K562 (cell line): ENCODE data around the gene SPTBN5. TPM values are rescaled to one million over a fixed set of nuclear protein-coding genes. Genes with fewer than 3 reads are reported as not detected.

Source experiments
- ATAC-seq: fragments of 200-7000 bp; cut with Tn5 transposase; 3 replicates; pipeline ENCODE4 v1.9.1; 2020; ENCODE audit warnings: moderate library complexity
- BruUV-seq: library from RNA; stranded (reverse); fragments of 400-500 nt; replicated peaks from 2 replicates; lab custom pipeline; 2021; lab: Mats Ljungman, UMichigan
- CTCF ChIA-PET: fragments of 300-600 bp; formaldehyde crosslinking; extraction: SDS; loops from one replicate; lab custom pipeline; 2021; ENCODE audit warnings: low intra/inter-chr PET ratio; lab: Yijun Ruan, JAX
- POLR2A ChIA-PET: fragments of 300-600, 350-650 bp; sonication (Branson Sonifier 250); formaldehyde crosslinking; extraction: SDS; loops from one replicate; lab custom pipeline; 2021; ENCODE audit warnings: antibody characterized with exemption, inconsistent platforms; lab: Yijun Ruan, JAX
- DNase-seq, 4 experiments: peaks; one replicate each; pipeline versions ENCODE4 v3.0.0 to v3.0.0-alpha.2; 2011 to 2018; ENCODE audit warnings: low spot score in 3 of 4, mixed read lengths in 3 of 4; ENCODE audit errors: extremely low read depth in 1 of 4
- FAIRE-seq: peaks from 2 replicates; lab custom pipeline; 2011; peaks lifted over from hg19 to GRCh38; lab: Jason Lieb, UNC
- H2AFZ ChIP-seq: 2 replicates; pipeline ENCODE4 v1.6.0; 2011; ENCODE audit warnings: low read depth, low read length, control low read depth, inconsistent platforms
- H3K27ac ChIP-seq: fragments of 200-600 bp; 3 replicates; pipeline ENCODE4 v1.8.0; 2011; ENCODE audit warnings: low read depth, mild to moderate bottlenecking, control low read depth, inconsistent platforms, low read length, moderate library complexity, mixed read lengths; ENCODE audit errors: extremely low read depth
- H3K27me3 ChIP-seq, 2 experiments: fragments of 300-600 bp in 1 of 2; 2 replicates in 1 of 2; 3 replicates in 1 of 2; pipeline versions ENCODE4 v1.6.0 to v1.8.0; 2011; ENCODE audit warnings: inconsistent platforms in 2 of 2, low read length in 2 of 2, mild to moderate bottlenecking in 1 of 2, mixed read lengths in 1 of 2, moderate library complexity in 1 of 2; ENCODE audit not compliant: control insufficient read depth in 2 of 2, insufficient read depth in 2 of 2
- H3K36me3 ChIP-seq: fragments of 300-600 bp; 3 replicates; pipeline ENCODE4 v1.8.0; 2011; ENCODE audit warnings: mild to moderate bottlenecking, low read length, inconsistent platforms; ENCODE audit not compliant: control insufficient read depth, insufficient read depth
- H3K4me1 ChIP-seq, 2 experiments: fragments of 200-600 bp in 1 of 2; replicated peaks in 1 of 2; 2 replicates in 1 of 2; 3 replicates in 1 of 2; pipeline versions ENCODE4 v1.5.1 to v1.8.0; 2011; ENCODE audit warnings: inconsistent platforms in 2 of 2, low read length in 2 of 2, mild to moderate bottlenecking in 1 of 2, mixed read lengths in 1 of 2, moderate library complexity in 1 of 2; ENCODE audit not compliant: control insufficient read depth in 2 of 2, insufficient read depth in 2 of 2
- H3K4me2 ChIP-seq: 2 replicates; pipeline ENCODE4 v1.6.1; 2011; ENCODE audit warnings: low read length, control low read depth, inconsistent platforms, mixed read lengths; ENCODE audit not compliant: insufficient read depth
- H3K4me3 ChIP-seq: fragments of 200-600 bp; sonication (generic), shearing (Covaris generic); 2 replicates; pipeline ENCODE4 v1.5.1; 2016; ENCODE audit warnings: control low read depth, inconsistent platforms
- H3K79me2 ChIP-seq: fragments of 200-600 bp; 3 replicates; pipeline ENCODE4 v1.8.0; 2011; ENCODE audit warnings: low read length, inconsistent platforms; ENCODE audit not compliant: control insufficient read depth, insufficient read depth
- H3K9ac ChIP-seq, 2 experiments: 2 replicates each; pipeline versions ENCODE4 v1.6.0 to v1.6.1; 2011; ENCODE audit warnings: low read depth in 2 of 2, low read length in 2 of 2, control low read depth in 1 of 2, inconsistent platforms in 1 of 2, mild to moderate bottlenecking in 1 of 2, mixed read lengths in 1 of 2; ENCODE audit not compliant: insufficient read depth in 1 of 2
- H3K9me1 ChIP-seq: one replicate; pipeline ENCODE4 v1.6.0; 2011; ENCODE audit warnings: inconsistent platforms, mild to moderate bottlenecking, low read length, moderate library complexity; ENCODE audit not compliant: control insufficient read depth, insufficient read depth
- H3K9me3 ChIP-seq: replicated peaks from 2 replicates; pipeline ENCODE4 v1.5.1; 2011; ENCODE audit warnings: low read depth, low read length, inconsistent platforms; ENCODE audit not compliant: control insufficient read depth, insufficient read depth
- H4K20me1 ChIP-seq: replicated peaks from 2 replicates; pipeline ENCODE4 v1.6.1; 2011; ENCODE audit warnings: low read length, inconsistent platforms, mixed read lengths; ENCODE audit not compliant: control insufficient read depth, insufficient read depth
- CAMTA2 ChIP-seq: fragments of 250-450 bp; sonication (Bioruptor Pico); conservative IDR thresholded peaks from 2 replicates; pipeline ENCODE4 v1.5.1; 2022
- ESRRA ChIP-seq: fragments of 450-650 bp; IDR thresholded peaks from 2 replicates; pipeline ENCODE4 v1.6.1; 2014; ENCODE audit warnings: low read depth, mild to moderate bottlenecking, moderate library complexity, borderline replicate concordance
- FOXM1 ChIP-seq, 2 experiments: fragments of 450-650 bp in 1 of 2; sonication (generic) in 1 of 2; formaldehyde crosslinking in 1 of 2; IDR thresholded peaks; 2 replicates each; pipeline versions ENCODE4 v1.6.1 to v1.9.0; 2017 to 2022; ENCODE audit warnings: low read depth in 2 of 2, mild to moderate bottlenecking in 2 of 2, missing genetic modification reagents in 1 of 2, moderate library complexity in 1 of 2
- KLF16 ChIP-seq: IDR thresholded peaks from 2 replicates; pipeline ENCODE4 v1.6.1; 2016; ENCODE audit warnings: antibody characterized with exemption
- MTA1 ChIP-seq: fragments of 450-650 bp; IDR thresholded peaks from 2 replicates; pipeline ENCODE4 v1.6.1; 2017; ENCODE audit warnings: borderline replicate concordance
- PHB2 ChIP-seq: fragments of 450-650 bp; IDR thresholded peaks from 2 replicates; pipeline ENCODE4 v1.6.1; 2017; ENCODE audit warnings: low read depth
- SMAD1 ChIP-seq: fragments of 150-350 bp; IDR thresholded peaks from 2 replicates; pipeline ENCODE4 v1.6.1; 2014; ENCODE audit warnings: low read length, low read depth; ENCODE audit not compliant: partially characterized antibody
- THRB ChIP-seq: fragments of 450-650 bp; formaldehyde crosslinking; conservative IDR thresholded peaks from 2 replicates; pipeline ENCODE4 v1.4.0; 2022; ENCODE audit warnings: mild to moderate bottlenecking, missing genetic modification characterization
- ZHX1 ChIP-seq: fragments of 150-350 bp; conservative IDR thresholded peaks from 2 replicates; pipeline ENCODE4 v1.6.1; 2014; ENCODE audit warnings: low read length
- ZNF311 ChIP-seq: fragments of 250-450 bp; sonication (Bioruptor Pico); IDR thresholded peaks from 2 replicates; pipeline ENCODE4 v1.4.0; 2020; ENCODE audit warnings: mild to moderate bottlenecking, moderate library complexity
- ZNF766 ChIP-seq: fragments of 200-800 bp; sonication (Bioruptor generic); conservative IDR thresholded peaks from 2 replicates; pipeline ENCODE4 v1.6.1; 2016; ENCODE audit warnings: missing genetic modification characterization, missing compliant biosample characterization
- WGBS: fragments of 100-300 bp; shearing (Covaris generic); methylation state at CpG from one replicate; pipeline ENCODE4 v1.1.6; 2016; ENCODE audit warnings: low coverage, mixed read lengths; ENCODE audit not compliant: insufficient coverage; ENCODE audit errors: missing lambda C conversion rate; 5-methylcytosine and 5-hydroxymethylcytosine counted together
- in situ Hi-C: fragments of 300-500 bp; cut with MboI; formaldehyde crosslinking; loops from 4 replicates; pipeline ENCODE4 v1.15.0; 2018; ENCODE audit warnings: inconsistent platforms, mixed read lengths
- intact Hi-C: fragments of 100-400 bp; cut with micrococcal nuclease; formaldehyde crosslinking; loops from 2 replicates; pipeline ENCODE4 v1.14.2; 2022
- polyA plus RNA-seq, 8 experiments: library from polyadenylated mRNA; depleted of rRNA in 4 of 8; stranded (reverse) in 5 of 8; unstranded in 3 of 8; fragments of >200 nt; fragmentation: Nextera tagmentation in 2 of 8; fragmentation: Illumina TruSeq in 1 of 8; extraction: Ambion mirVana in 2 of 8; extraction: Trizol in 1 of 8; gene quantifications; 2 replicates each; pipeline versions ENCODE4 v1.2.1 to v1.2.3, GENCODE V29; 2011 to 2014; ENCODE audit warnings: inconsistent platforms in 1 of 8, missing spikeins in 1 of 8
- total RNA-seq, 7 experiments: library from RNA; depleted of rRNA in 6 of 7; stranded (reverse); fragments of >200 nt in 6 of 7; fragmentation: Illumina TruSeq in 2 of 7; extraction: Trizol in 2 of 7; gene quantifications; 2 replicates each; pipeline versions ENCODE4 v1.2.1 to v1.2.3, GENCODE V29; 2011 to 2021; ENCODE audit warnings: low replicate concordance in 1 of 7
- TF ChIP-seq, protein P1 (sequence below): fragments of 450-650 bp; IDR thresholded peaks from 2 replicates; pipeline ENCODE4 v1.6.1; 2014; ENCODE audit warnings: low read depth, mild to moderate bottlenecking, moderate library complexity, borderline replicate concordance

SPTBN5 gene
- total and polyA plus RNA-seq, 9 of the 15 experiments (the other 6 are each of a cell fraction or from before 2014, with no cell fraction given) = 0.02 TPM; not detected in 8

GRCh38 chr15:41886741-41887140, 7.1 kb downstream of the SPTBN5 start:
- Histone ChIP-seq H3K4me1 (peaks cover 0 to 24% of the 10 kb centered on the region in 2 experiments; a peak in 2 of 5 replicates), H3K79me2 (no peaks in the 10 kb centered on the region), H2AFZ (no peak overlapping the region), H3K9me1 (peaks cover 3% of the 10 kb centered on the region), H3K4me3 (no peak overlapping the region), H3K36me3 (no peaks in the 10 kb centered on the region), H3K27ac (no peak overlapping the region), H4K20me1 (peaks cover 6% of the 10 kb centered on the region; the same call in 1 of the 2 replicates), H3K9ac (no peak overlapping the region), H3K9me3 (no peaks in the 10 kb centered on the region), H3K27me3 (peaks cover 21 to 75% of the 10 kb centered on the region in 2 experiments; a peak in 3 of 5 replicates)
- CTCF ChIA-PET = no interaction called here
- in situ Hi-C loops = no loop called here
- ATAC-seq = no peak
- intact Hi-C loops = no loop called here
- POLR2A ChIA-PET = interaction anchor here (0.6 to 1.4 kb wide), 5 partner anchors 8 to 92 kb away, joined by 3 to 8 read pairs (median 3); no protein-coding TSS in a partner anchor
- no peak for TF ChIP-seq ZHX1
- no peak for TF ChIP-seq PHB2
- no peak for TF ChIP-seq ZNF766 (CRISPR knock-in tag)
- no peak for TF ChIP-seq THRB
- TF ChIP-seq, protein P1, sequence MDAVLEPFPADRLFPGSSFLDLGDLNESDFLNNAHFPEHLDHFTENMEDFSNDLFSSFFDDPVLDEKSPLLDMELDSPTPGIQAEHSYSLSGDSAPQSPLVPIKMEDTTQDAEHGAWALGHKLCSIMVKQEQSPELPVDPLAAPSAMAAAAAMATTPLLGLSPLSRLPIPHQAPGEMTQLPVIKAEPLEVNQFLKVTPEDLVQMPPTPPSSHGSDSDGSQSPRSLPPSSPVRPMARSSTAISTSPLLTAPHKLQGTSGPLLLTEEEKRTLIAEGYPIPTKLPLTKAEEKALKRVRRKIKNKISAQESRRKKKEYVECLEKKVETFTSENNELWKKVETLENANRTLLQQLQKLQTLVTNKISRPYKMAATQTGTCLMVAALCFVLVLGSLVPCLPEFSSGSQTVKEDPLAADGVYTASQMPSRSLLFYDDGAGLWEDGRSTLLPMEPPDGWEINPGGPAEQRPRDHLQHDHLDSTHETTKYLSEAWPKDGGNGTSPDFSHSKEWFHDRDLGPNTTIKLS = no peak
- no peak for TF ChIP-seq SMAD1
- TF ChIP-seq CAMTA2 (CRISPR knock-in tag) = no peak
- TF ChIP-seq ZNF311 (CRISPR knock-in tag) = no peak
- TF ChIP-seq MTA1 = no peak
- TF ChIP-seq KLF16 = no peak
- no peak for TF ChIP-seq ESRRA
- TF ChIP-seq FOXM1 (IDR thresholded peaks at IDR 0.05; ENCODE audit: low read depth) = no peak
- TF ChIP-seq FOXM1 (CRISPR knock-in tag; IDR thresholded peaks at IDR 0.05; ENCODE audit: low read depth) = no peak
- TF ChIP-seq, all 486 proteins: peak for 0
- no peak overlapping the region for H3K4me2 ChIP-seq
- 7% methylated on average over 7 of the region's 7 CpGs for WGBS
- FAIRE-seq (no peak), DNase-seq (no peak)
- BruUV-seq = no TSS peak
